C4-2B (cell line): Measurements from ENCODE around the gene GALNTL6.

Experiments used
- CTCF ChIP-seq: fragments of 450-650 bp; conservative IDR thresholded peaks from 2 replicates; pipeline ENCODE4 v1.5.1; 2017; ENCODE audit warnings: mild to moderate bottlenecking
- ZFX ChIP-seq: fragments of 450-650 bp; IDR thresholded peaks from 2 replicates; pipeline ENCODE4 v1.6.1; 2017

DNA sequence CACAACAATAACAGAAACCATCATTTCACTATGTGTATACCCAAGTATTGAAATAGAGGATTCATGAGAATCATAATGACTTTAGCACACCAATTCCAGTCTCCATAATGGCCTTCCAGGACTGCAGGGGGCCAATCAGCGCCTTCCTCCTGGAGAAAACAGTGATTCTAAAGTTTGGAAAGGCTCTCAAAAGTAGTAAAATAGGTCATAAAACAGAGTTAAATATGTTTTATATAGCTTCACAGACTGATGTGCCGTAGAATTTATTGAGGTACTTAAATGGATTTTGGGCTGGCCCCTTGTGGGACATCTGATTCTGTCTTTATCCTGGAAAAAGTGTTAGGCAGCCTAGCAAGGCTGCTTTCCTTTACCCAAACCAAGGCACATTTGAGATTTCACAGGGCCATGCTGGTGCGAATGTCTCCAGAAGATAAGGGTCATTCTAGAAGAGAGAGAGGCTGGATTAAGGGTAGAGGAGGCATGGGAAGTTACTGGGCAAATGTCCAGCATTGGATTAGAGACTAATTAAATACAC lies 543.9 kb downstream of the GALNTL6 start:
- TF ChIP-seq CTCF (no peak), ZFX (no peak)
